ENCODE measurements around the gene MMP14.
A peak's percentile ranks its signal among the peaks of the same experiment; 100 is the strongest.

MMP14 gene

GRCh38 chr14:22875003-22875747 is 38.8 kb downstream of the MMP14 start:
- Mint-ChIP-seq H3K27ac (no peak overlapping the region), H3K27me3 (no peaks in the 10 kb centered on the region), H3K9me3 (no peaks in the 10 kb centered on the region), H3K4me1 (ENCODE audit: low read depth) (peaks cover 36% of the 10 kb centered on the region), H3K4me3 (no peak overlapping the region), H3K36me3 (ENCODE audit: low read depth) (peaks cover 66% of the 10 kb centered on the region)
- DNase-seq: no peak

GRCh38 chr14:22875748-22876319 is 39.4 kb downstream of the MMP14 start:
- Mint-ChIP-seq H3K9me3 (no peaks in the 10 kb centered on the region), H3K4me1 (ENCODE audit: low read depth) (peaks cover 29% of the 10 kb centered on the region), H3K27me3 (no peaks in the 10 kb centered on the region), H3K27ac (peak overlapping the region; percentile 4), H3K36me3 (ENCODE audit: low read depth) (peaks cover 66% of the 10 kb centered on the region), H3K4me3 (no peak overlapping the region)
- no peak for DNase-seq

- Mint-ChIP-seq H3K27me3 (no peaks in the 10 kb centered on the region), H3K27ac (no peak overlapping the region), H3K4me1 (ENCODE audit: low read depth) (peaks cover 26% of the 10 kb centered on the region), H3K36me3 (ENCODE audit: low read depth) (peaks cover 64% of the 10 kb centered on the region), H3K9me3 (no peaks in the 10 kb centered on the region), H3K4me3 (no peak overlapping the region)
- no peak for DNase-seq
Observed at GRCh38 chr14:22877000-22877501, 40.7 kb downstream of the MMP14 start.

GRCh38 chr14:22878271-22879246 is 42.2 kb downstream of the MMP14 start:
- H3K4me1 Mint-ChIP-seq (ENCODE audit: low read depth): peaks cover 25% of the 10 kb centered on the region
- H3K36me3 Mint-ChIP-seq (ENCODE audit: low read depth): peaks cover 57% of the 10 kb centered on the region
- no peak for DNase-seq
- no peak overlapping the region for H3K4me3 Mint-ChIP-seq
- H3K9me3 Mint-ChIP-seq: no peaks in the 10 kb centered on the region
- H3K27ac Mint-ChIP-seq: peak overlapping the region; percentile 38
- no peaks in the 10 kb centered on the region for H3K27me3 Mint-ChIP-seq

GRCh38 chr14:22882064-22882463 is 45.7 kb downstream of the MMP14 start:
- peaks cover 26% of the 10 kb centered on the region for H3K36me3 Mint-ChIP-seq (ENCODE audit: low read depth)
- DNase-seq: no peak
- no peak overlapping the region for H3K27ac Mint-ChIP-seq
- H3K9me3 Mint-ChIP-seq: no peaks in the 10 kb centered on the region
- H3K4me3 Mint-ChIP-seq: no peak overlapping the region
- H3K27me3 Mint-ChIP-seq: no peaks in the 10 kb centered on the region
- H3K4me1 Mint-ChIP-seq (ENCODE audit: low read depth): peaks cover 29% of the 10 kb centered on the region

GRCh38 chr14:22882529-22883172 is 46.3 kb downstream of the MMP14 start:
- peaks cover 35% of the 10 kb centered on the region for H3K4me1 Mint-ChIP-seq (ENCODE audit: low read depth)
- H3K9me3 Mint-ChIP-seq: no peaks in the 10 kb centered on the region
- peaks cover 20% of the 10 kb centered on the region for H3K36me3 Mint-ChIP-seq (ENCODE audit: low read depth)
- H3K27me3 Mint-ChIP-seq: no peaks in the 10 kb centered on the region
- peak; percentile 49 for DNase-seq
- H3K4me3 Mint-ChIP-seq: no peak overlapping the region
- H3K27ac Mint-ChIP-seq: no peak overlapping the region

- Mint-ChIP-seq H3K9me3 (no peaks in the 10 kb centered on the region), H3K36me3 (ENCODE audit: low read depth) (peaks cover 12% of the 10 kb centered on the region), H3K27ac (peak within 1 kb of the TSS; percentile 1), H3K4me3 (no peak within 1 kb of the TSS), H3K4me1 (ENCODE audit: low read depth) (peaks cover 42% of the 10 kb centered on the region), H3K27me3 (no peaks in the 10 kb centered on the region)
- no peak for DNase-seq
Observed at GRCh38 chr14:22883173-22883976, 47.0 kb downstream of the MMP14 start, which contains the start of gene REM2. Gene REM2, plus strand, starts transcription at chr14:22883222. Its CDS starts 66 bp downstream, at chr14:22883288.

GRCh38 chr14:22884076-22884737 is 47.8 kb downstream of the MMP14 start:
- Mint-ChIP-seq H3K4me1 (ENCODE audit: low read depth) (peaks cover 45% of the 10 kb centered on the region), H3K27me3 (no peaks in the 10 kb centered on the region), H3K27ac (peak overlapping the region; percentile 1), H3K4me3 (no peak overlapping the region), H3K9me3 (no peaks in the 10 kb centered on the region), H3K36me3 (ENCODE audit: low read depth) (peaks cover 6% of the 10 kb centered on the region)
- no peak for DNase-seq

GRCh38 chr14:22884738-22885523 is 48.5 kb downstream of the MMP14 start:
- Mint-ChIP-seq H3K4me1 (ENCODE audit: low read depth) (peaks cover 46% of the 10 kb centered on the region), H3K27me3 (no peaks in the 10 kb centered on the region), H3K9me3 (no peaks in the 10 kb centered on the region), H3K27ac (no peak overlapping the region), H3K36me3 (ENCODE audit: low read depth) (no peaks in the 10 kb centered on the region), H3K4me3 (no peak overlapping the region)
- DNase-seq: no peak

- Mint-ChIP-seq H3K36me3 (ENCODE audit: low read depth) (no peaks in the 10 kb centered on the region), H3K4me1 (ENCODE audit: low read depth) (peaks cover 51% of the 10 kb centered on the region), H3K9me3 (no peaks in the 10 kb centered on the region), H3K27me3 (no peaks in the 10 kb centered on the region), H3K4me3 (peak overlapping the region; percentile 24), H3K27ac (no peak overlapping the region)
- no peak for DNase-seq
Observed at GRCh38 chr14:22885975-22886374, 49.6 kb downstream of the MMP14 start.

- H3K27ac Mint-ChIP-seq: peak overlapping the region; percentile 86
- peak overlapping the region; percentile 77 for H3K4me3 Mint-ChIP-seq
- no peaks in the 10 kb centered on the region for H3K9me3 Mint-ChIP-seq
- peaks cover 51% of the 10 kb centered on the region for H3K4me1 Mint-ChIP-seq (ENCODE audit: low read depth)
- H3K27me3 Mint-ChIP-seq: no peaks in the 10 kb centered on the region
- H3K36me3 Mint-ChIP-seq (ENCODE audit: low read depth): no peaks in the 10 kb centered on the region
- DNase-seq: peak; percentile 81
Observed at GRCh38 chr14:22886500-22887259, 50.3 kb downstream of the MMP14 start.

Measured in activated T-cell treated with anti-CD3 and anti-CD28 coated beads, Interleukin-2, amount 50 U/mL, for 24 hours (primary cell).